Cardiac septum (tissue), 1 donor: ENCODE data around the gene ICE2. TPM values are rescaled to one million over a fixed set of nuclear protein-coding genes. Genes with fewer than 3 reads are reported as not detected.
"Not testable (repeated sequence)": the region's sequence is repeated elsewhere in the genome, so short reads cannot be mapped to it uniquely, and the experiment has no call there.

Experiments
- DNase-seq: peaks from one replicate; pipeline ENCODE4 v3.0.0-alpha.2; 2020; ENCODE audit warnings: low spot score
- intact Hi-C: fragments of 100-400 bp; cut with DNase I; formaldehyde crosslinking; loops from one replicate; pipeline ENCODE4 v1.14.0; 2022
- total RNA-seq: library from RNA; stranded (reverse); fragmentation: NEBNext Ultra II Directional; extraction: Animal tissue kit (Norgen Biotek cat#: 25700); gene quantifications from one replicate; pipeline ENCODE4 v1.2.1, GENCODE V29; 2021
- donor health status: DM: no; HTN: no; CAD: no.

The ICE2 gene
- total RNA-seq, 1 donor from 2014 or later, result 29.7 TPM

GRCh38 chr15:60416484-60416883 is 62.5 kb downstream of the ICE2 start:
- DNase-seq, result no peak
- intact Hi-C loops, result no loop called here

- no peak for DNase-seq
- intact Hi-C loops, result no loop called here
Observed at GRCh38 chr15:60414016-60414682, 64.8 kb downstream of the ICE2 start.

GRCh38 chr15:60413231-60413824 is 65.6 kb downstream of the ICE2 start:
- intact Hi-C loops, result no loop called here

GRCh38 chr15:60412807-60413206 is 66.1 kb downstream of the ICE2 start:
- DNase-seq, intact Hi-C loops: not testable (repeated sequence)

More at GRCh38 chr15:60413231-60413824, 65.6 kb downstream of the ICE2 start:
- DNase-seq, result no peak

DNA sequence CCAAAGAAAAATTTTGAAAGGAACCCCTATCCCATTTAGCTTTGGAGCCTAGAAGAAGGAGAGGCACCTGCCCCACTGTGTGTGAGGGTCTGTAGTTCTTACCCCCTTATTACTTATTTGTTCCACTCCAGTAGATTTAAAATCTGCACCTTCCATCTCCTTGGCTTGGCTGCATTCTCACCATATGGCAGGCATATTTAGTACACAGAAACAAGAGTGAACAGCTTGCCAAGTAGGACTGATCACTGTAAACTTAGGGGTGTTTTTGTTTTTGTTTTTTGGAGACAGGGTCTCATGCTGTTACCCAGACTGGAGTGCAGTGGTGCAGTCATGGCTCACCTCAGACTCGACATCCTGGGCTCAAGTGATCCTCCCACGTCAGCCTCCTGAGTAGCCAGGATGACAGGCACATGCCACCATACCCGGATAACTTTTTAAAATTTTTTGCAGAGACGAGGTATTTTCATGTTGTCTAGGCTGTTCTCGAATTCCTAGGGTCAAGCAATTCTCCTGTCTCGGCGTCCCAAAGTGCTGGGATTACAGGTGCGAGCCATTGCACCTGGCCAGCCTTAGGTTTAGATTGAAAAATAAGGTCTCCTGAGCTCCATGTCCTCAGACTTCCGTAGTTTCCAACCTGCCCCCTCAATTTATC is 67.0 kb downstream of the ICE2 start:
- intact Hi-C loops, result no loop called here
- DNase-seq, result no peak

DNA sequence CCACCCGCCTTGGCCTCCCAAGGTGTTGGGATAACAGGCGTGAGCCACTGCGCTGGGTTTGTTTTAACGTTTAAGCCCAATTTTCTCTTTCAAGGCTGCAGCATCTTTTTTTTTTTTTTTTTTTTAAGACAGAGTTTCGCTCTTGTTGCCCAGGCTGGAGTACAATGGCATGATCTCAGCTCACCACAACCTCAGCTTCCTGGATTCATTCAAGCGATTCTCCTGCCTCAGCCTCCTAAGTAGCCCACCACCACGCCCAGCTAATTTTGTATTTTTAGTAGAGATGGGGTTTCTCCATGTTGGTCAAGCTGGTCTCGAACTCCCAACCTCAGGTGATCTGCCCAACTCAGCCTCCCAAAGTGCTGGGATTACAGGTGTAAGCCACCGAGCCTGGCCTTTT is 68.6 kb downstream of the ICE2 start:
- DNase-seq, intact Hi-C loops: not testable (repeated sequence)

DNA sequence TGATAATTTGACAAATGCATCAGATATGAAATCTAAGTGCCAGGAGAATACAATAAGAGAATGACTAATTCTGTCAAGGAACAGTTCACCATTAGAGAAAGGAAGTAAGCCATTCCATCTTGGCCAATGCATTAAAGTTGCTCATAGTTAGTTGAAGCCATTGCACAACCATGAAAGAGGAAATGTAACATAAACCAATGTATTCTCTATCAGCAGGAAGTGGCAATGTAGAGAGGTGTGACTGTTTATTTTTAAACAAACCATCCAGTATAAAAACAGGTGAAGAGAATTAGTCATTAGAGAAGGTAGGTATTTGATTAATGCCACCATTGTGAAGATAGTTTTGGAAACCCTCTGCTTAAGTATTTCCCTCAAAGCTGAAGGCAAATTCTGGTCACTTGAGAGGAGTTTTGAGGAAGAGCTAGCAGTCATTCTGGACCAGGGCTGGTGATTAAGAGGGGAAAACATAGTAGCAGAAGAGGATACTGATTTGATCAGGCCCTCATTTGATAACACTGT is 70.4 kb downstream of the ICE2 start:
- intact Hi-C loops, result no loop called here

GRCh38 chr15:60407415-60407805 is 71.5 kb downstream of the ICE2 start:
- intact Hi-C loops, result no loop called here
- DNase-seq, result no peak

More for the DNA sequence above, 70.4 kb downstream of the ICE2 start:
- no peak for DNase-seq

- intact Hi-C loops, result no loop called here
- no peak for DNase-seq
Observed at GRCh38 chr15:60406513-60407414, 72.2 kb downstream of the ICE2 start.

- no peak for DNase-seq
- intact Hi-C loops, result no loop called here
Observed at GRCh38 chr15:60405399-60405798, 73.5 kb downstream of the ICE2 start.

- DNase-seq, intact Hi-C loops: not testable (repeated sequence)
Observed at GRCh38 chr15:60404351-60404750, 74.6 kb downstream of the ICE2 start.

DNA sequence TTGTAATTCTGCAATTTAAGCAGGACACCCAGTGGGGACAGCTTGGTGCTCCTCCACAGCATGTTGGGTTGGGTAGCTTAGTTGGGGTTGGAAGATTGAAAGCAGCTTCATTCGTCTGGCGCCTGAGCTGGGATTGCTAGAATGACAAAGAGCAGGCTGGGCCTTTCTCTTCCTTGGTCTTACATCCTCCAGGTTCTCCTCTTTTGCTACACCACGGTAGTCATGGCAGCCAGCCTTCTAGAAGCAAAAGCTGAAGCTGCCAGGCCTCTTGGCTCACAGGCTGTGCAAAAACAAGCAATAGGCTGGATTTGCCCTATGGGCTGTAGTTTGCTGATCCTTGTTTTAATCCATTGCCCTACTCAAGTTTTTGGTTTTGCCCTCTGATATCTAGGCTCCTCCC is 78.0 kb downstream of the ICE2 start:
- DNase-seq, result no peak
- intact Hi-C loops, result no loop called here

- DNase-seq, result no peak
- intact Hi-C loops, result no loop called here
Observed at GRCh38 chr15:60399931-60400330, 79.0 kb downstream of the ICE2 start.

DNA sequence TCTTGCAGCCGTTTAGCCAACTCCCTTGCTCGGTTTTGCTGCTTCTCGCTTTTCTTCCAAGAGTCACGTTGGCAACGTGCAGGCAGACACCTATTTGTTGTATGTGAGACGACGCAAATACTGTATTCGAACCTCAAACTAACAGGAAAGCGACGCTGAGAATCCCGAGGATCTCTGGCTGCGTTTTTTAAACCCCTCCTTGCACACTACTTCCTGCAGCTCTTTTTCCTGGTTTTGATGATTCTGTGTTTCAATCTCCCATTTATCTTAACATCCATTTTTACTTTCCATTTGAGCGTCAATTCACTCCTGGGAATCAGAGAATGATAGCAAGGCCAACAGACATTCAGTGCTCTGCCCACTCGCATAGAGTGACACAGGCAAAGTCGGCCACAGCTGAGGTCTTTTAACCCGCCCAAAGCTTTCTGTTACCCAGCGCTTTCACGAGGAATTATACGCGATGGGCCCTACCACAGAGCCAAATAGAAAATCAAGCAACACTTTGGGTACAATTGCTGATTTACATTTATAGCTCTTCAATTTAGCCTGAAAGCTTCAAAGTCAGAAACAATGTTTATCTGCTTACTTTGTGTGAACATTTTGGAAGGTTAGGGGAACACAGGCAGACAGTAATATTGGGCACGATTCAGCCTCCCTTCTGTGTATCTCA is 79.6 kb downstream of the ICE2 start:
- intact Hi-C loops, result no loop called here
- DNase-seq, result no peak

DNA sequence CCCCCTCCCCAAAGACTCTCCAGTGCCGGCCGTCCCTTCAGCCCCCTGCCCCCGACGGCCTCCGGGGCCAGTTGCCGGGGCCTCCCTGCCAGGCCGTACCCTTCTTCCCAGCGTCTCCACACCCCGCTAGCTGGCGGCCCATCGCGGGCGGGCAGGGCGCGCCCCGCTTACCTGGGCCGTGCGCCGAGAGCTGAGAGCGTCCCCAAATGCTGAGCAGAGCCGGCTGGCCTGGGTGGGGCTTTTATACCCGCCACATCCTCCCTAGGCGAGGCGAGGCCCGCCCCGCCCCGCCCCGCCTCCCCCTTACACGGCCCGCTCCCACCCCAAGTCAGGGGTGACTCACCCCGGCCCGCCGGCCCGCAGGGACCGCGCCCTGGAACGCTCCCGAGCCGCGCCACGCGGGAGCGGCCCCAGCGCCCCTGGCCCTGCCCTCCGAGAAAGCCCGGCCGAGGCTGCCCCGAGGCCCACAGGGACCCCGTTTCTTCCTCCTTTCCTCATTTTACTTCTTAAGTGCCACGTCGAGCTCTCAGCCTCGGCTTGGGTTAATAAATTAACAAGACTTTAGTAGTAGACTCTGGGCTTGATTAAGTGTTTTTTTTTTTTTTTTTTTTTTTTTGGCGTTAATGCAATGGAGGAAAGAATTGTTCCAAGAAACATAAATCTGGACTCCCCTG is 81.0 kb downstream of the ICE2 start, which contains the start of gene ANXA2:
ANXA2 (minus strand) TSS at position 215 of the 674 bp plus-strand sequence. CDS start 11,911 bp downstream, outside the sequence.
- intact Hi-C loops, result loop anchor here (2.0 kb wide), 2 partner anchors 27 to 35 kb away; no protein-coding TSS in a partner anchor
- peak; percentile 90 for DNase-seq

DNA sequence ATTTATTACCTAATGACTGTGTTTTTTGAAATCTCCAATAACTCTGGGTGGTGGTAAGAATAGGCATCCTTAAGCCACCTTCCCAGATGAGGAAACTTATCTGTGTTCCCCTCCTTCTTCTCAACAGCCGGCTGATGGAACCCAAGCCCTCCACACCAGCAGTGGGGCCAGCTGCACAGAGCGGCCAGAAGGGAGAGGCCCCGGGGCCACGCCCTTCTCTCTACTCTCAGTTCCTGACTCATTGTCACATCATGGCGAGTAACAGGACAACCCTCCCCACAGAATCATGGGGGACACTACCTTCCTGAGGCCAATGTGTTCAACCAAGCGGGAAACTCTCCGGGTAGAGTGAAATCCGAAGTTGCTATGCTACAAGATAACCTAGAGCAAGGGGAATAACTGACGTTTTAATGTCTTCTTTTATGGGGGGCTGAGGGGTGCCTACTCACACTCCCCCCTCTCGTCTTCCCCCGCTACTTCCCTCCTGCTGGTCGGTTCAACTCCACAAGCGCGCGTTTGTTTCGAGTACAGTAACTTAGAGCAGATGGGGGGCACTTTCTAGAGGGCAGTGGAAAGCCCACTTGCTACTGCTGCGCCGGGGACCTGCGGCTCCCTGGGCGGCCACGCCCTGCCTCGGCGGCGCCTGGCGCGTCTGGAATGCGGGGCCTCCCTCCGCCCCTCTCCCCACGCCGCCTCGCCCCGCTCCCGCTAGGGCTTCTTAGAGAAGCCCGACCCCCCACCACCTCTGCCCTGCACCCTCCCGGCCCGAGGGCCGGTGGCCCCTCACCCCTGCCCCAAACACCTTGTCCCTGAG is 81.8 kb downstream of the ICE2 start:
- peak; percentile 81 for DNase-seq
- intact Hi-C loops, result loop anchor here (2.0 kb wide), 2 partner anchors 26 to 34 kb away; no protein-coding TSS in a partner anchor

DNA sequence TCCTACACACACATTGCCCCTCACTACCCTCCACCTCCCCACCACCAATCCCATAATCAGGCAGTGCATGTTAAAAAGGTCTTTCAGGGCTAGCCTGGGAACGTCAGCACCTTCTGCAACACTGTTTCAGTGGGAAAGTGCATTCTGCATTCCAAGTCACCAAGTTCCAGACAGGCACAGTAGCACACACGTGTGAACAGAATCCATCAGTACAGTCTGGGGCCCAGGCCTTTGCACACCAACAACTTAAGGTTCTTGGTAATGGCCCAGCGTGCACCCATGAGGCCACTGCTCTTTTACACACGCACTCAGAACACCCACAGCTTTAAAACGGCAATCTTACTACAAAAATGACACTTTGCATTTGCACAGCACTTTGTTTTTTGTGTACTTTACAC is 82.4 kb downstream of the ICE2 start:
- intact Hi-C loops, result loop anchor here (2.0 kb wide), 2 partner anchors 26 to 34 kb away; no protein-coding TSS in a partner anchor
- DNase-seq, result no peak
